Lower leg skin (tissue), 3 donors: ENCODE data around the gene CAPN10.

Experiments
- CTCF ChIP-seq, 3 donors: fragments of 450-650 bp; IDR thresholded peaks; one replicate each; pipeline ENCODE4 v1.5.1; 2016; ENCODE audit warnings: antibody characterized with exemption in 3 of 3, mild to moderate bottlenecking in 3 of 3, moderate library complexity in 2 of 3
- POLR2A ChIP-seq, 2 donors: fragments of 450-650 bp; IDR thresholded peaks; one replicate each; pipeline ENCODE4 v1.6.1; 2016 to 2017; ENCODE audit warnings: antibody characterized with exemption in 2 of 2, mild to moderate bottlenecking in 1 of 2, moderate library complexity in 1 of 2

GRCh38 chr2:240635998-240636547, 49.5 kb downstream of the CAPN10 start:
- TF ChIP-seq POLR2A (IDR thresholded peaks at IDR 0.05) (no peak), CTCF (IDR thresholded peaks at IDR 0.05) (no peak)
